Left hindlimb (tissue), 1 donor: ENCODE data around the gene SLC25A22.

Source experiments
- DNase-seq: peaks from one replicate; pipeline ENCODE4 v3.0.0-alpha.2; 2018

The SLC25A22 gene

DNA sequence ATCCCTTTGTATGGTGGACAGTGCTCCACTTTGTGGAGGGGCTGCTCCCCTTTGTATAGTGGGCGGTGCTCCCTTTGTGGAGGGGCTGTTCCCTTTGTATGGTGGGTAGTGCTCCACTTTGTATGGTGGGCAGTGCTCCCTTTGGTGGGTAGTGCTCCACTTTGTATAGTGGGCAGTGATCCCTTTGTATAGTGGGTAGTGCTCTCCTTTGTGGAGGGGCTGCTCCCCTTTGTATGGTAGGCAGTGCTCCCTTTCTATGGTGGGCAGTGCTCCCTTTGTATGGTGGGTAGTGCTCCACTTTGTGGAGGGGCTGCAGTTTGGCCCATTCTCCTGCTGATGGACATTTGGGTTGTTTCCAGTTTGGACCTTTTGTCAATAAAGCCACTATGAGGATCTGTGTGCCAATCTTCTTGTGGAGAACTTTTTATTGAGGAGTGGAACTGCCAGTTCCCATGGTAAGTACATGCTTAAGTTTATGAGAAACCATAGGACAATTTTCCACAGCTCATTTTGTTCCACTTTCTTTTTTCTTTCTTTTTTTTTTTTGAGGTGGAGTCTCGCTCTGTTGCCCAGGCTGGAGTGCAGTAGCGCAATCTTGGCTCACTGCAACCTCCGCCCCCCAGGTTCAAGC lies 55.4 kb downstream of the SLC25A22 start:
- DNase-seq, result no peak

DNA sequence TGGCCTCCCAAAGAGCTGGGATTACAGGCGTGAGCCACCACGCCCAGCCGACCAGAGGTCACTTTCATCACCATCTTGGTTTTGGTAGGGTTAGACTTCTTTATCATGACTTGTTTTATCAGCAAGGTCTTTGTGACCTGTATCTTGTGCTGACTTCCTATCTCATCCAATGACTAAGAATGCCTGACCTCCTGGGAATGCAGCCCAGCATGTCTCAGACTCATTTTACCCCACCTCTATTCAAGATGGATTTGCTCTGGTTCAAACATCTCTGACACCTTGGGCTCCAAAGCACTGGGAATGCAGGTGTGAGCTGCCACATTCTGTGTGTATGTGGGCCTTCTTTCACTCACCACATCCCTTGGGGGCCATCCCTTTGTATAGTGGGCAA lies 55.9 kb downstream of the SLC25A22 start:
- DNase-seq, result no peak
